Nephron progenitor cell (in vitro differentiated cells): Measurements from ENCODE around the gene ELF4.

ENCODE experiments used
- DNase-seq: peaks from one replicate; pipeline ENCODE4 v3.0.0; 2021
- H3K27ac Mint-ChIP-seq: 2 replicates; pipeline ENCODE4 v1.8.0; 2021; ENCODE audit warnings: mild to moderate bottlenecking, moderate library complexity, mixed read lengths
- H3K27me3 Mint-ChIP-seq: 2 replicates; pipeline ENCODE4 v1.8.0; 2021; ENCODE audit warnings: mild to moderate bottlenecking, low read depth, mixed read lengths; ENCODE audit not compliant: poor library complexity
- H3K36me3 Mint-ChIP-seq: 2 replicates; pipeline ENCODE4 v1.8.0; 2021; ENCODE audit warnings: low read depth, mixed read lengths
- H3K4me1 Mint-ChIP-seq: 2 replicates; pipeline ENCODE4 v1.8.0; 2021; ENCODE audit warnings: mixed read lengths
- H3K4me3 Mint-ChIP-seq: 2 replicates; pipeline ENCODE4 v1.8.0; 2021; ENCODE audit warnings: mild to moderate bottlenecking, moderate library complexity, mixed read lengths
- H3K9me3 Mint-ChIP-seq: 2 replicates; pipeline ENCODE4 v1.8.0; 2021; ENCODE audit warnings: mild to moderate bottlenecking, moderate library complexity, mixed read lengths
- CTCF ChIP-seq: fragments of 200-600 bp; sonication (generic); IDR thresholded peaks from 2 replicates; pipeline ENCODE4 v1.5.0; 2021; ENCODE audit warnings: antibody characterized with exemption

ELF4 gene

DNA sequence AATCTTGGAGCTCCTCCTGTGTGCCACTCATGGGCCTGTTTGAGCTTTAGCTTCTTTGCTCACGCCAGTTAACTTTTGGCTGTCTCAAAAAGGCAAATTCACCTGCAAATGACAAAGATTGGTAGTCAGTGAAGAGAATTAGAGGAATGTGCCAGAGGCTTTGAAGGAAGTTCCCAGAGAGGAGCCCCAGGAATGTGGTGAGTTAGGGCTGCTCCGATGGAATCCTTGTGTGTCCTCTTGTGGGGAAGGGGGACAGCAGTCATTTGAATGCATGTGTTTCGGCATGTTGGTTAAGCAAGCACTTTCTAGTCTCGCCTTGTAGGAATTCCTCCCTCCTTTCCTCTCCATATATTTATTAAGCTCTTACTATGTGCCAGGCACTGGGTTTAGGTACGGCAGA is 62.9 kb downstream of the ELF4 start:
- Mint-ChIP-seq H3K36me3 (peaks cover 69% of the 10 kb centered on the region), H3K27ac (no peak overlapping the region), H3K4me3 (no peak overlapping the region), H3K9me3 (peaks cover 43% of the 10 kb centered on the region), H3K27me3 (no peaks in the 10 kb centered on the region), H3K4me1 (no peaks in the 10 kb centered on the region)
- DNase-seq = no peak
- TF ChIP-seq CTCF = no peak

DNA sequence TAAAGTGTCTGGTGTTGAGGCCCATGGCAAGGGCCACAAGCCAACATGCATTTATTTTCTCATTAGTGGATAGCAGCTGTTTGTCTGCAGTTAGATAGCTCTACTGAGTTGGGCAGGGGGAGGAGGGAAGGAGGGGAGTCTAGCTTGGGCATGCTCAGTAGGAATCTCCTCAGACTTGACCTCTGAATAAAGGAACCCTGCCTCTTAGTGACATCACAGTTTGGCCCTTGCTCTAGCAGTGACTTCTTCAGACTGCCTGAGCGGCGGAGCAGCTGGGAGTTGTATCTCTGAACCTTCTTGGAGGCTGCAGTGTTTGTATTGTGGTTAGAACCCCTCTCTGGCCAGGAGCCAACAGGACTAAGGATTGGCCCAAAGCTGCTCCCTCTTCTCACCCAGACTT is 70.5 kb downstream of the ELF4 start:
- H3K4me1 Mint-ChIP-seq = no peaks in the 10 kb centered on the region
- no peak overlapping the region for H3K27ac Mint-ChIP-seq
- peaks cover 37% of the 10 kb centered on the region for H3K36me3 Mint-ChIP-seq
- no peak for DNase-seq
- H3K9me3 Mint-ChIP-seq = peaks cover 16% of the 10 kb centered on the region
- no peak for TF ChIP-seq CTCF
- no peaks in the 10 kb centered on the region for H3K27me3 Mint-ChIP-seq
- no peak overlapping the region for H3K4me3 Mint-ChIP-seq

DNA sequence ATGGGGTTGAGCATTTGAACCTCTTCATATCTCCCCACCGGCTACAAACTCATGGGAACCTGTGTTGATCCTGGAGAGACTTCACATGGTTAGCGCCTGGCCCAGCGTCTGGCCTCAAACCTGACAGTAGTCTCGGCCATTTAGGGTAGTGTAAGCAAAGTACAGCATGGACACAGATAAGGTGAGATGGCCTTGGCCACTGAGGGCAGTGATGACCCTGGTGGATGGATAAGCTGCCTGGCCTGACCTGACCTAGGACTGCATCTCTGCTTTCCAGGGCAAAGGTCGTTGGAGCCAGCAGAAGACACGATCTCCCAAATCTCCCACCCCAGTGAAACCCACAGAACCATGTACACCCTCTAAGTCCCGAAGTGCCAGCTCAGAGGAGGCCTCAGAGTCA is 76.1 kb downstream of the ELF4 start:
- Mint-ChIP-seq H3K27ac (no peak overlapping the region), H3K36me3 (peaks cover 36% of the 10 kb centered on the region), H3K27me3 (no peaks in the 10 kb centered on the region), H3K4me3 (no peak overlapping the region), H3K9me3 (peaks cover 31% of the 10 kb centered on the region), H3K4me1 (no peaks in the 10 kb centered on the region)
- TF ChIP-seq CTCF = no peak
- no peak for DNase-seq

DNA sequence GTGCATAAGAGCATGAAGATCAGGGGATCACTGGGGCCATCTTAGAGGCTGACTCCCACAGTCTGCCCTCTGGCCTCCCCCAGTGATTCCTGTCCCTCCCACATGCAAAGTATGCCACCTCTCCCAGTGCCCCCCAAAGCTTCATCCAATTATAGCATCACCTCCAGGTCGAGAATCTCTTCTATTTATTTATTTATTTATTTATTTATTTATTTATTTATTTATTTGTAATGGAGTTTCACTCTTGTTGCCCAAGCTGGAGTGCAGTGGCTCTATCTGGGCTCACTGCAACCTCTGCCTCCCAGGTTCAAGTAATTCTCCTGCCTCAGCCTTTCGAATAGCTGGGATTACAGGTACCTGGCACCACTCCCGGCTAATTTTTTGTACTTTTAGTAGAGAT is 77.7 kb downstream of the ELF4 start:
- Mint-ChIP-seq H3K27me3 (no peaks in the 10 kb centered on the region), H3K9me3 (peaks cover 33% of the 10 kb centered on the region), H3K36me3 (peaks cover 43% of the 10 kb centered on the region), H3K4me3 (no peak overlapping the region), H3K27ac (no peak overlapping the region), H3K4me1 (no peaks in the 10 kb centered on the region)
- no peak for TF ChIP-seq CTCF
- no peak for DNase-seq

- Mint-ChIP-seq H3K4me3 (no peak overlapping the region), H3K9me3 (peaks cover 45% of the 10 kb centered on the region), H3K4me1 (no peaks in the 10 kb centered on the region), H3K27ac (no peak overlapping the region), H3K36me3 (peaks cover 59% of the 10 kb centered on the region), H3K27me3 (no peaks in the 10 kb centered on the region)
- no peak for TF ChIP-seq CTCF
- DNase-seq = no peak
These were observed 79.5 kb downstream of the ELF4 start for GRCh38 chrX:130030826-130031225.

DNA sequence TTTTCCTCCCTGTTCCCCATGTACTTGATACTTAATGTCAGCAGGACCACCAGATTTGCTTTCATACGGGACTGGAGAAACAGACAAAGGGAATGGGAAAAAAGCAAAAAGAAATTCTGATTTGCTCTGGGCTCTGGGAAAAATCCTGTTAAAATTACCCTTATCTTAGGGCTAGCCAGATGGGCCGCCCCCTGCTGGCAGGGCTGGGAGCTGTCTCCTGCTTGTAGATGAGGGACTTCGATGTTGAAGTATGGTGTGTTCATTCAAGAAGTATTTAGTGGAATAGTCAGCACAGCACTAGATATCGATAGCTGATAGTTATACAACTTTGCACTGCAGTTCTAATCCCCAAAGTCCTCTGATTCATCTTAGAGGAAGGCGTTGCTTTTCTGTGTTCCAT is 82.1 kb downstream of the ELF4 start:
- Mint-ChIP-seq H3K27ac (no peak overlapping the region), H3K4me3 (no peak overlapping the region), H3K9me3 (peaks cover 48% of the 10 kb centered on the region), H3K36me3 (peaks cover 61% of the 10 kb centered on the region), H3K4me1 (peaks cover 10% of the 10 kb centered on the region), H3K27me3 (peaks cover 2% of the 10 kb centered on the region)
- TF ChIP-seq CTCF = peak; percentile 53
- DNase-seq = peak; percentile 31
